ENCODE data around the gene ACCSL. TPM values are rescaled to one million over a fixed set of nuclear protein-coding genes. Genes with fewer than 3 reads are reported as not detected.

The ACCSL gene
- total RNA-seq, 2 experiments from 2014 or later: not detected

DNA sequence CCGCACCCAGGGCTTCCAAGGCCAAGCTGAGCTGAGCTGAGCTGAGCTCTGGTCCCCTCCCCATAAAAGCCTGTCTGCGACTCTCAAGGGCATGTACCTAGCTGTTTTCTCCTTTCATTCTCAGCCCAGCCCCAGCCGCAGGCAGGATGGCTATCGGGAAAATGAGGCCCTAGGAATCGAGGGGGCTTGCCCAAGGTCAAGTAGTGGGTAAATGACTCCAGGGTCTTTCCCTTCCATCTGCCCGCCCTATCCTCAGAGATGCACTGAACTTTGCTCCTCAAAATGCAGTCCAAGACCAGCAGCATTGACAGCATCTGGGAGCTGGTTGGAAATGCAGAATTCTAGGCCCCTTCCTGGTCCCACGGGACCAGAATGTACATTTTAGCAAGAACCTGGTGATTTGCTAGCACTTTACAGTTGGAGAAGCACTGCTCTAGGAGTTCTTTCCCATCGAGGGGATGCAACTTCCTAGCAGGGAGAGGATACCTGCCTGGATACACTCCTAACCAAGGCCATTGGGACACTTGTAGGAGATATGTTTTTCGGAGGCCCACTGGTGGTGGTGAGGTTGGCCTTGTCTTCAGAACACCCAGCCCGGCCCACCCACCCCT lies 43.2 kb upstream of the ACCSL start:
- H3K4me1 Mint-ChIP-seq (ENCODE audit: low read depth): no peaks in the 10 kb centered on the region
- POLR2A ChIA-PET: no interaction called here
- intact Hi-C loops (cut with micrococcal nuclease): no loop called here
- H3K27me3 Mint-ChIP-seq: peaks cover 2% of the 10 kb centered on the region
- CTCF ChIA-PET: interaction anchor here (1.4 kb wide), 1 partner anchor 115 kb away, joined by 4 read pairs; no protein-coding TSS in a partner anchor
- H3K9me3 Mint-ChIP-seq: no peaks in the 10 kb centered on the region
- H3K27ac Mint-ChIP-seq: no peak overlapping the region
- H3K4me3 Mint-ChIP-seq: no peak overlapping the region
- DNase-seq (no peak), ATAC-seq (no peak)
- TF ChIP-seq, protein P1, sequence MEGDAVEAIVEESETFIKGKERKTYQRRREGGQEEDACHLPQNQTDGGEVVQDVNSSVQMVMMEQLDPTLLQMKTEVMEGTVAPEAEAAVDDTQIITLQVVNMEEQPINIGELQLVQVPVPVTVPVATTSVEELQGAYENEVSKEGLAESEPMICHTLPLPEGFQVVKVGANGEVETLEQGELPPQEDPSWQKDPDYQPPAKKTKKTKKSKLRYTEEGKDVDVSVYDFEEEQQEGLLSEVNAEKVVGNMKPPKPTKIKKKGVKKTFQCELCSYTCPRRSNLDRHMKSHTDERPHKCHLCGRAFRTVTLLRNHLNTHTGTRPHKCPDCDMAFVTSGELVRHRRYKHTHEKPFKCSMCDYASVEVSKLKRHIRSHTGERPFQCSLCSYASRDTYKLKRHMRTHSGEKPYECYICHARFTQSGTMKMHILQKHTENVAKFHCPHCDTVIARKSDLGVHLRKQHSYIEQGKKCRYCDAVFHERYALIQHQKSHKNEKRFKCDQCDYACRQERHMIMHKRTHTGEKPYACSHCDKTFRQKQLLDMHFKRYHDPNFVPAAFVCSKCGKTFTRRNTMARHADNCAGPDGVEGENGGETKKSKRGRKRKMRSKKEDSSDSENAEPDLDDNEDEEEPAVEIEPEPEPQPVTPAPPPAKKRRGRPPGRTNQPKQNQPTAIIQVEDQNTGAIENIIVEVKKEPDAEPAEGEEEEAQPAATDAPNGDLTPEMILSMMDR (IDR thresholded peaks at IDR 0.05): no peak
- H3K36me3 Mint-ChIP-seq (ENCODE audit: low read depth): no peaks in the 10 kb centered on the region

GRCh38 chr11:44005063-44005701 lies 42.6 kb upstream of the ACCSL start:
- Mint-ChIP-seq H3K27ac (no peak overlapping the region), H3K4me3 (no peak overlapping the region), H3K36me3 (ENCODE audit: low read depth) (no peaks in the 10 kb centered on the region), H3K9me3 (no peaks in the 10 kb centered on the region), H3K4me1 (ENCODE audit: low read depth) (no peaks in the 10 kb centered on the region), H3K27me3 (peaks cover 1% of the 10 kb centered on the region)
- intact Hi-C loops (cut with micrococcal nuclease): no loop called here
- POLR2A ChIA-PET: no interaction called here
- CTCF ChIA-PET: interaction anchor here (1.4 kb wide), 1 partner anchor 116 kb away, joined by 4 read pairs; no protein-coding TSS in a partner anchor
- DNase-seq: no peak
- TF ChIP-seq, protein P1 (IDR thresholded peaks at IDR 0.05): no peak
- ATAC-seq: no peak

GRCh38 chr11:44005956-44006355 lies 41.8 kb upstream of the ACCSL start:
- CTCF ChIA-PET: no interaction called here
- H3K36me3 Mint-ChIP-seq (ENCODE audit: low read depth): no peaks in the 10 kb centered on the region
- no peak for DNase-seq
- POLR2A ChIA-PET: no interaction called here
- no peaks in the 10 kb centered on the region for H3K4me1 Mint-ChIP-seq (ENCODE audit: low read depth)
- no peak overlapping the region for H3K27ac Mint-ChIP-seq
- no peaks in the 10 kb centered on the region for H3K9me3 Mint-ChIP-seq
- H3K4me3 Mint-ChIP-seq: no peak overlapping the region
- TF ChIP-seq, protein P1 (IDR thresholded peaks at IDR 0.05): no peak
- intact Hi-C loops (cut with micrococcal nuclease): no loop called here
- peaks cover under 1% of the 10 kb centered on the region for H3K27me3 Mint-ChIP-seq
- ATAC-seq: no peak

DNA sequence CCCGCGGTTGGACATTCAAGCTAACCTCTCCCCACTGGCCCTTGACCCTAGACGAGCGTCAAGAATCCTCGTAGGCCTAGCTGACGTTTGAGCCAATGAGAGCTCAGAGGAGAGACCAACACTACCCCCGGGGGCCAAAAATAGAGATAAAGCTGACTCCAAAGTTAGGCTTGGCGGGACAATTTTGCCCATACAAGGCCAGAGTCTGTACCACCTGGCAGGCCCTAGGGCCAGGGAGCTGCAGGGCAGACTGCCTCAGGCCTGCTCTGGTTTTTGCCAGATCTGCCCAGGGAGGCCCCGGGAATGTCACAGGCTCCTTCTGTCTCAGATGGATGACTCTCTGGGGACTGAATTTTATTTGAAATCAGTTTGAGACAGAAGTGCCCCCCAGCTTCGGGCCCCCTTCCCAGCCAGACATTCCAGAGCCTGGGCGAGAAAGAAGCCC lies 40.8 kb upstream of the ACCSL start:
- H3K27me3 Mint-ChIP-seq: no peaks in the 10 kb centered on the region
- POLR2A ChIA-PET: no interaction called here

More for the DNA sequence above, 40.8 kb upstream of the ACCSL start:
- intact Hi-C loops (cut with micrococcal nuclease): no loop called here
- H3K4me1 Mint-ChIP-seq (ENCODE audit: low read depth): no peaks in the 10 kb centered on the region
- no peak overlapping the region for H3K4me3 Mint-ChIP-seq
- CTCF ChIA-PET: interaction anchor here (1.2 kb wide), 1 partner anchor 58 kb away, joined by 3 read pairs; no protein-coding TSS in a partner anchor
- no peaks in the 10 kb centered on the region for H3K36me3 Mint-ChIP-seq (ENCODE audit: low read depth)
- DNase-seq (no peak), ATAC-seq (no peak)
- H3K27ac Mint-ChIP-seq: no peak overlapping the region
- TF ChIP-seq, protein P1 (IDR thresholded peaks at IDR 0.05): no peak
- H3K9me3 Mint-ChIP-seq: no peaks in the 10 kb centered on the region
